NCI-H2107 (cell line): Measurements from ENCODE around the gene TMEM63C.

Experiments used
- DNase-seq: peaks from one replicate; lab custom pipeline; 2025; lab: John Stamatoyannopoulos, UW

TMEM63C gene, protein sequence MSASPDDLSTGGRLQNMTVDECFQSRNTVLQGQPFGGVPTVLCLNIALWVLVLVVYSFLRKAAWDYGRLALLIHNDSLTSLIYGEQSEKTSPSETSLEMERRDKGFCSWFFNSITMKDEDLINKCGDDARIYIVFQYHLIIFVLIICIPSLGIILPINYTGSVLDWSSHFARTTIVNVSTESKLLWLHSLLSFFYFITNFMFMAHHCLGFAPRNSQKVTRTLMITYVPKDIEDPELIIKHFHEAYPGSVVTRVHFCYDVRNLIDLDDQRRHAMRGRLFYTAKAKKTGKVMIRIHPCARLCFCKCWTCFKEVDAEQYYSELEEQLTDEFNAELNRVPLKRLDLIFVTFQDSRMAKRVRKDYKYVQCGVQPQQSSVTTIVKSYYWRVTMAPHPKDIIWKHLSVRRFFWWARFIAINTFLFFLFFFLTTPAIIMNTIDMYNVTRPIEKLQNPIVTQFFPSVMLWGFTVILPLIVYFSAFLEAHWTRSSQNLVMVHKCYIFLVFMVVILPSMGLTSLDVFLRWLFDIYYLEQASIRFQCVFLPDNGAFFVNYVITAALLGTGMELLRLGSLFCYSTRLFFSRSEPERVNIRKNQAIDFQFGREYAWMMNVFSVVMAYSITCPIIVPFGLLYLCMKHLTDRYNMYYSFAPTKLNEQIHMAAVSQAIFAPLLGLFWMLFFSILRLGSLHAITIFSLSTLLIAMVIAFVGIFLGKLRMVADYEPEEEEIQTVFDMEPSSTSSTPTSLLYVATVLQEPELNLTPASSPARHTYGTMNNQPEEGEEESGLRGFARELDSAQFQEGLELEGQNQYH

DNA sequence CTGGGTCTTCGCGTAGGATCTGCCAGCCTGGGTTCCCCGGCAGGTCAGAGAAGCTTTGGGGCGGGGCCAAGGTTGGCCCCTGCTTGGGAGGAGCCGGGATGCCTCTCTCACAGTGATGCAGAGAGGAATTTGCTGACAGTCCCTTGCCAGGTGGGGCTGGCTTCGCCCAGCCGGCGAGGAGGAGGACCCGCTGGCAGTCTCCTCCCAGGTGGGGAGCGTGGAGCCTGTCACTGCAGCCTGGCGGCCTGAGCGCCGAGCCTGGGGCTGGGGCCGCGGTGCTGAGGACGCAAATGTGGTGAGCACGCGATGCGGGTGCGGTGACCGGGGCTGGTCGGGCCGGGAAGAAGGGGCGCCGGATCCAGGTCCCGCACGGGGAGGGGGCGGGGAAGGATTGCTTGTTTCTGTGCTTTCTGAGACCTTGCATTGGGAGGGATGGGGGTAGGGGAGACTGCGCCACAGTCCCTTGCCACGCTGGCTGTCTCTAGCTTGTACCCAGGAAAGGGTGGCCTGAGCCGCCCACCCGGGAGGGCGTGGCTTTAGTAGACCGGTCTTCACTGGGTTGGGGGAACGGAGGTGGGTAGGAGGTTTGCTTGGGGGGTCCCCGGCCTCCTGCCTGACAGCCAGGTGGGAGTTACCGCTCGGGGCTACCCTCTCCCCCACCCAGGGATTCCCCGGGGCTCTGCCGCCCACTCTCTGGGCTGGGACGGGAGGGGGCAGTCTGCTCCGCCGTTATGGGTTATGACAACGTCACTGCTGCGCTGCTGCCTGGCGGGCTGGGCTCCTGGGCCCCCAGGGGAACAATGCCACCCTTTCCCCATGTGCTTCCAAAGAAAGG is at the start of gene TMEM63C:
TSS of gene TMEM63C (plus strand) at position 196 of the 835 bp plus-strand sequence. CDS start 37,016 bp downstream, outside the sequence.
- peak; percentile 93 for DNase-seq

DNA sequence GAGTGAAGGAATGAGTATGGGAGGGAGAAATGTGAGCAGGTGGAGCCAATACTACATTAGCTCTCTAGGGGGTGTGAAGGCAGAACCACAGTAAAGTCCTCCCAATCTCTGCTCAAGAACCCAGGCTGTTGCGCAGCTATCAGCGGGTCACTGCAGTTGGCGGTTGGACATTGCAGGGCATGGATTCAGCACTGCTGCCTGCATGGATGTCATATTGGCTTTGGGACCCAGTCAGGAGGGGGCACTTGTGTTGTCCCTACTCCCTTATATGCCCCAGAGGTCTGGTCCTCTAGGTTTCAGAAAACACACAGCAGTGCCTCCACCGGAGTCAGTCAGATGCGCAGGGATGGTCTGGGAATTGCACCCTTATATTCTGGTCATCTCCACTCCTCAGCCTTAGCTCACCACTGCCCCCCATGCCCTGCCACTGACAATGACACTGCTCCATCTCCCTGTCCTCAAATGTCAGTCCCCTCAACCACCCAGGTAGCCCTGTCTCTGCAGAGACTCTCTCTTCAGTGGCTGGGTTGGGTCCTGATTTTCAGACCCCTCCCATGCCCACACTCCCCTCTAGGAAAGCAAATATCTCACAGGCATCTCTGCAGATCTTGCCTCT is 49.6 kb upstream of the TMEM63C start:
- no peak for DNase-seq

DNA sequence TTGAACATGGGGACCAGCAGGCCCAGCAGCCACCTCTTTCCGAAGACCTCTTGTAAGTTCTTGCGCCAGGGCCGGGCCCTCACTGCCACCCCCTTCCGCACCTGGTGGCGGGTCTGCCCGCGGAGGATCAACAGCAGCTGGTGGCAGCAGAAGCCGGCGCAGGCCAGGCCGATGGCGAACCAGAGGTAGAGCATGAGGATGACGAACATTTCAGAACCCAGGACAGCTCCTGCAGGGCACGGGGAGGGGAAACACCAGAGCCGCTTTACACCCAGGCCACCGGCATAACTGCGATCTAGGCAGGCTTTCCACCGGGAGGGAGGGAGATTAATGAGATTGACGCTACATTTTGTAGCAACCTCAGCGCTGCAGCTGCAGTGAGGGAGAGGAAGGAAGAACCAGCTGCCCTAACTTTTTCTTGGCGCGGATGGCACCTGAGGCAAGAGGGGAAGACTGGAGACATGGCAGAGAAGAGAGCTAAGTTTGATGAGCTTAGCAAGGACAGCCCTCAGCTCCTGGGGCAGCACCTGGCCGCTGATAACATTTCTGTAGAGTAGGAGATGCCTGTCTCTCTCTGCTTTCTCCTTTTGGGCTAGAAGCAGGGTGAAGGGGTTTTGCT is 47.8 kb upstream of the TMEM63C start:
- DNase-seq, result no peak

GRCh38 chr14:77139022-77139421 is 42.6 kb upstream of the TMEM63C start:
- no peak for DNase-seq

DNA sequence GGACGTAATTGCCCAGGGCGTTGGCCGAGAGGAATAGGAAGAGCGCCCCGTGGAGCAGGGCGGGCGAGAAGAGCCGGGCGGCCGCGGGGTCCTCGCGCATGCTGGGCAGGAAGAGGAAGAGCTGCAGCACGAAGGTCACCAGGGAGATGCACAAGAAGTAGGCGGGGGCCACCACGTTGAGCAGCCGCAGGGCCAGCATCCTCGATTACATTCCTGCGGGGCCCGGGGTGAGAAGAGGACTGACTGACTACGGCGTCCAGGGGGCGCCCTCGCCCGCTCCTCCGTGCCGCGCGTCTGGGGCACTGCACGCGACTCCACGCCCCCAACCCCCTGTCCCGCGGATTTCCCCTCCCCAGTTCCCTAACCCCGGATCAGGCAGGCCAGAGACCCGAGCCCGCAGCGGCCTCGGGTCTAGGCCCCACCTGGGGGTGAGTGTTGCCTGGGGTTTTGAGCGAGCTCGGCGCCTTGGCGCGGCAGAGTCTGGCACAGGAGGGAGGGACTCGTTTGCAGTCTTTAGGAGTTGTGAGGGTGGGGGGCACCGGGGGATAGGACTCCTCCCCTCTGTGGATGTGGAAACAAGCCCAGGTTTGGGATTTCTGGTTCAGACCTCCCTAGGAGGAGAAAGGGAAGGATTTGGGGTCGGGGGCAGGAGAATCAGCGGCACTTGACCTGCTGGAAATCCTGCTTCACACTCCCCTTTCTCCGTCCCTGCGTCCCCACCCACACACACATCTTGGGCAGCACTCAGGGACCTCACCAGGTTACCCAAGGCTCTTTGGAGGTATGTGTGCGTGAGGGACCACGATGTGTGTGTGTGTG is 41.8 kb upstream of the TMEM63C start:
- DNase-seq, result peak; percentile 65

GRCh38 chr14:77140359-77141213 is 41.0 kb upstream of the TMEM63C start:
- DNase-seq, result no peak

- DNase-seq, result peak; percentile 21
Observed at GRCh38 chr14:77141214-77142004, 40.2 kb upstream of the TMEM63C start, which contains the start of gene ZDHHC22. ZDHHC22 (minus strand) TSS chr14:77141791; CDS start chr14:77139738, 2,053 bp downstream.

- DNase-seq, result no peak
Observed at GRCh38 chr14:77142005-77142800, 39.4 kb upstream of the TMEM63C start.

- no peak for DNase-seq
Observed at GRCh38 chr14:77143071-77143470, 38.5 kb upstream of the TMEM63C start.

DNA sequence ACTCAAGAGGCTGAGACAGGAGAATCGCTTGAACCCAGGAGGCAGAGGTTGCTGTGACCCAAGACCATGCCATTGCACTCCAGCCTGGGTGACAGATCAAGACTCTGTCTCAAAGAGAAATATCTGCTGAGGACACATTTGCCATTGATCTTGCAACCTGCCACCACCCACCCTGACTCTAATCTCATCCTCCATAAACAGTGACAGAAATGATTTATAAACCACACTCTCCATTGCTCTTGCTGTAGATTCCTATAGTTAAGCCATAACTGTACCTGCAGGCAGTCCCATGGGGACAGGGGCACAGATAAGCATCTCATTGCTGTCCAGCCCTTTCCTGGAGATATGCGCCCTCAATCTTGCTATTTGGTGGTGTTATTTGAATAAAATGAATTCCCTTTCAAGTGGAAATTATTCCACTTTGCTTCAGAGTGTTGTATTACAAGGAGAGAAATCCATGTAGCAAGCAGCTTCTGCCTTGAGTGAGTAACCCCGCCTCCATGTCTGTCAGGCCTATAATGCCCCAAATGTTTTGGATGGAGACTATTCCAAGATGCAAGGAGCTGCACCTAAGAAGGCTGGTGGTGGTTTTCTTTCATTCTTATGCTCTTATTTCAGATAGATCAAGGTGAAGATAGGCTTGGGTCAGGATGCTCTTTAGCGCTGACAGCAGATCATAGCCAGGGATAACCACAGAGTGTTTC is 37.0 kb upstream of the TMEM63C start:
- no peak for DNase-seq

DNA sequence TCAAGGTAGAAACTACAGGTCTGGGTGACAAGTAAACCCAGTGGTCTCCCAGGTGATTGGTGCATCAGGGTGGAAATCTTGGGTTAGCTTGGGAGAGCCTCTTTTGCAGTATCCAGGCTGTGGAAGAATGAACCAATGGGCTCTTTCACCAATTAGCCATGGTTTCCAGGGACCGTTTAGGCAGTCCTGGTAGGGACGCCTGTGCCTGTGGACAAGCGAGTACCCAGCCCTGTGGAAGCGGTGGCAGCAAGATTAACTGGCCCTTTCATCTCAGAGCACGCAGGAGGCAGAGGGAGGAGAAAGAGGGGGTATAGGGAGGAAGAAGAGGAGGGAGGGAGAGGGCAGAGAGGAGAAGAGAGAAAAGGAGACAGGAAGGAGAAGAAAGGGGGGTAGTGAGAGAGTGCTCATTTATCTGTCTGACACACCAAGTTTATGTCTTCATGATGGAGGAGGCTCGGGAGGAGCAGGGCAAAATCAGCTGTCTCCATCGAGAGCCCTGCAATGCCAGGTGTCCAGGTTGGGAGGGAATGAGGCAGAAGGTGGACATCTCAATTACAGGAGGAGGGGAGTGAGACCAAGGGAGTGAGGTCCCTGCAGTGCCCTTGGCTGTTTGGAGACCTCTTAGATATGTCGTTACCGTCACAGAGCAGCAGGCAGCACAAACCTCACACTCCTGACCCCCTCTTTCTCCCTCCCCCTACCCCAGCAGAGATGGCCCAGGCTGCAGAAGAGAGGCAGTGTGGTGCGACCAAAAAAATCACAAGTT is 35.4 kb upstream of the TMEM63C start:
- DNase-seq, result no peak

GRCh38 chr14:77148510-77149231 is 32.9 kb upstream of the TMEM63C start:
- no peak for DNase-seq

- no peak for DNase-seq
Observed at GRCh38 chr14:77151245-77151644, 30.4 kb upstream of the TMEM63C start.

GRCh38 chr14:77151918-77152588 is 29.5 kb upstream of the TMEM63C start:
- no peak for DNase-seq

DNA sequence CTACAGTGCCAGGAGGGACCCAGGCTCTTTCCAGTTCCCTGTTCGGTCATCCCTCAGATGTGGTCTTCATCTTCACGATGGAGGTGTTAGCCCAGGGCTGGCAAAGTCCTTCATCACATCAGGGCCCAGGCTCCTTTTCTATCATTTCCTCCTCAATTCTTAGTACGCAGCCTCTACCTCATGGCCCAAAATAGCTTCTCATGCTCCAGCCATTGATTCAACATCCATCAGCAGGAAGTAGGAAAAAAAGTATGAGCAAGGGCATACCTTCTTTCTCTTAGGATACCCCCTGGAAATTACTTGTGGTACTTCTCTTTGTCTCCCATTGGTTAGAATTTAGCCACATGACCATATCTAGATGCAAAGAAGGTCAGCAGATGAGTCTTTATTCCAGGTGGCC is 27.8 kb upstream of the TMEM63C start:
- no peak for DNase-seq
